ENCODE data around the gene SSX2IP.

Gene SSX2IP

DNA sequence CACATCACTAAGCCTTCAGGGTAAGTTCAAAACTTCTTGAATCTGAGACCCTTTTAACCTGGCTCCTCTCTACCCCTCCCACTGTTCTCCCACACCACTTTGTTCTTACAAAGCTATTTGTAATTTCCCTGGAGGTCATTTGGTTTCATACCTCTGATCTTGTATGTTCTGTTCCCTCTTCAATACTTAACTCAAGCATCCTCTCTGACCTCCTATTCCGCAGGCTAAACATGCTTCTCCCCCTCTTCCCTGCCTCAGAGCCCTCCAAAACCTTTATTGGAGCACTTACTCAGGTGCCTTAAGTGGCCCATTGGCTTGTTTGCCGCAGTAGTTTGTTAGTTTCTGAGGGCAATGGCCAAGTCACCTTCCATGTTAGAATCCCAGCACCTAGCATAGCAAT, 54.8 kb downstream of the SSX2IP start:
- no peak overlapping the region for H2BK120ac ChIP-seq (ENCODE audit: low read depth, low read length)
- H3K36me3 ChIP-seq (ENCODE audit: control insufficient read depth, insufficient read depth, low read length): no peaks in the 10 kb centered on the region
- no peak overlapping the region for H2BK5ac ChIP-seq (ENCODE audit: low read length)
- H3K79me1 ChIP-seq (ENCODE audit: low read length): no peaks in the 10 kb centered on the region
- no peaks in the 10 kb centered on the region for H3K79me2 ChIP-seq (ENCODE audit: control insufficient read depth, insufficient read depth, low read length)
- no peak overlapping the region for H4K5ac ChIP-seq (ENCODE audit: low read length)
- H3K27me3 ChIP-seq (ENCODE audit: insufficient read depth, low read length, poor library complexity): no peaks in the 10 kb centered on the region
- H3K56ac ChIP-seq (ENCODE audit: low read length): no peak overlapping the region
- no peak overlapping the region for H3K18ac ChIP-seq (ENCODE audit: low read length)
- H3K9ac ChIP-seq (ENCODE audit: low read length): no peak overlapping the region
- H2AK5ac ChIP-seq (ENCODE audit: low read length): no peak overlapping the region
- H3K4me1 ChIP-seq (ENCODE audit: control insufficient read depth, low read depth, low read length): no peaks in the 10 kb centered on the region
- H4K8ac ChIP-seq (ENCODE audit: low read depth, low read length): no peak overlapping the region
- no peak overlapping the region for H3K4ac ChIP-seq (ENCODE audit: low read depth, low read length)
- no peak overlapping the region for H3K4me3 ChIP-seq (ENCODE audit: low read length)
- H2BK15ac ChIP-seq (replicated peaks; ENCODE audit: low read depth): no peak overlapping the region
- H3K4me2 ChIP-seq (ENCODE audit: low read length): no peak overlapping the region
- no CpG with 5 or more reads among the region's 2 CpGs for WGBS (ENCODE audit: extremely low coverage, insufficient coverage, low lambda C conversion rate)
- no peak overlapping the region for H3K23ac ChIP-seq (ENCODE audit: low read length)
- H3K27ac ChIP-seq (ENCODE audit: low read depth, low read length): no peak overlapping the region
- DNase-seq: no peak

GRCh38 chr1:84634536-84635205, 55.6 kb downstream of the SSX2IP start:
- Histone ChIP-seq H3K9ac (ENCODE audit: low read length) (no peak overlapping the region), H2BK5ac (ENCODE audit: low read length) (no peak overlapping the region), H2AK5ac (ENCODE audit: low read length) (no peak overlapping the region), H3K56ac (ENCODE audit: low read length) (peak overlapping the region; percentile 2), H3K4me1 (ENCODE audit: control insufficient read depth, low read depth, low read length) (no peaks in the 10 kb centered on the region), H3K27me3 (ENCODE audit: insufficient read depth, low read length, poor library complexity) (no peaks in the 10 kb centered on the region), H3K4ac (ENCODE audit: low read depth, low read length) (no peak overlapping the region), H4K8ac (ENCODE audit: low read depth, low read length) (no peak overlapping the region), H3K79me2 (ENCODE audit: control insufficient read depth, insufficient read depth, low read length) (no peaks in the 10 kb centered on the region), H2BK120ac (ENCODE audit: low read depth, low read length) (no peak overlapping the region), H3K18ac (ENCODE audit: low read length) (no peak overlapping the region), H3K4me2 (ENCODE audit: low read length) (no peak overlapping the region), H3K23ac (ENCODE audit: low read length) (no peak overlapping the region), H4K5ac (ENCODE audit: low read length) (no peak overlapping the region), H3K79me1 (ENCODE audit: low read length) (no peaks in the 10 kb centered on the region), H3K4me3 (ENCODE audit: low read length) (no peak overlapping the region), H3K27ac (ENCODE audit: low read depth, low read length) (no peak overlapping the region), H2BK15ac (replicated peaks; ENCODE audit: low read depth) (no peak overlapping the region), H3K36me3 (ENCODE audit: control insufficient read depth, insufficient read depth, low read length) (no peaks in the 10 kb centered on the region)
- DNase-seq: peak; percentile 89
- no CpG with 5 or more reads among the region's 5 CpGs for WGBS (ENCODE audit: extremely low coverage, insufficient coverage, low lambda C conversion rate)

- Histone ChIP-seq H3K27ac (ENCODE audit: low read depth, low read length) (no peak overlapping the region), H3K36me3 (ENCODE audit: control insufficient read depth, insufficient read depth, low read length) (no peaks in the 10 kb centered on the region)
- DNase-seq: peak; percentile 37
These were observed 57.4 kb downstream of the SSX2IP start for GRCh38 chr1:84632673-84633434.

GRCh38 chr1:84632137-84632536, 58.1 kb downstream of the SSX2IP start:
- no peak overlapping the region for H4K5ac ChIP-seq (ENCODE audit: low read length)
- no peaks in the 10 kb centered on the region for H3K4me1 ChIP-seq (ENCODE audit: control insufficient read depth, low read depth, low read length)
- H3K36me3 ChIP-seq (ENCODE audit: control insufficient read depth, insufficient read depth, low read length): no peaks in the 10 kb centered on the region
- H2AK5ac ChIP-seq (ENCODE audit: low read length): no peak overlapping the region
- H2BK15ac ChIP-seq (replicated peaks; ENCODE audit: low read depth): no peak overlapping the region
- no peak overlapping the region for H2BK5ac ChIP-seq (ENCODE audit: low read length)
- no peak for DNase-seq
- H3K27ac ChIP-seq (ENCODE audit: low read depth, low read length): no peak overlapping the region
- no CpG with 5 or more reads among the region's 6 CpGs for WGBS (ENCODE audit: extremely low coverage, insufficient coverage, low lambda C conversion rate)
- H4K8ac ChIP-seq (ENCODE audit: low read depth, low read length): no peak overlapping the region
- H2BK120ac ChIP-seq (ENCODE audit: low read depth, low read length): no peak overlapping the region
- no peak overlapping the region for H3K4me2 ChIP-seq (ENCODE audit: low read length)
- no peaks in the 10 kb centered on the region for H3K79me1 ChIP-seq (ENCODE audit: low read length)
- no peaks in the 10 kb centered on the region for H3K27me3 ChIP-seq (ENCODE audit: insufficient read depth, low read length, poor library complexity)
- H3K4me3 ChIP-seq (ENCODE audit: low read length): no peak overlapping the region
- H3K9ac ChIP-seq (ENCODE audit: low read length): no peak overlapping the region
- no peak overlapping the region for H3K4ac ChIP-seq (ENCODE audit: low read depth, low read length)
- H3K79me2 ChIP-seq (ENCODE audit: control insufficient read depth, insufficient read depth, low read length): no peaks in the 10 kb centered on the region
- no peak overlapping the region for H3K23ac ChIP-seq (ENCODE audit: low read length)
- H3K56ac ChIP-seq (ENCODE audit: low read length): no peak overlapping the region
- H3K18ac ChIP-seq (ENCODE audit: low read length): no peak overlapping the region

More at GRCh38 chr1:84632673-84633434, 57.4 kb downstream of the SSX2IP start:
- no peak overlapping the region for H3K18ac ChIP-seq (ENCODE audit: low read length)
- H4K5ac ChIP-seq (ENCODE audit: low read length): no peak overlapping the region
- H3K9ac ChIP-seq (ENCODE audit: low read length): no peak overlapping the region
- no peak overlapping the region for H2BK15ac ChIP-seq (replicated peaks; ENCODE audit: low read depth)
- no peaks in the 10 kb centered on the region for H3K4me1 ChIP-seq (ENCODE audit: control insufficient read depth, low read depth, low read length)
- no peak overlapping the region for H3K23ac ChIP-seq (ENCODE audit: low read length)
- H3K79me1 ChIP-seq (ENCODE audit: low read length): no peaks in the 10 kb centered on the region
- no peak overlapping the region for H2BK5ac ChIP-seq (ENCODE audit: low read length)
- H3K27me3 ChIP-seq (ENCODE audit: insufficient read depth, low read length, poor library complexity): no peaks in the 10 kb centered on the region
- no peak overlapping the region for H2BK120ac ChIP-seq (ENCODE audit: low read depth, low read length)
- WGBS (ENCODE audit: extremely low coverage, insufficient coverage, low lambda C conversion rate): no CpG with 5 or more reads among the region's 2 CpGs
- no peak overlapping the region for H3K4me3 ChIP-seq (ENCODE audit: low read length)
- H3K4ac ChIP-seq (ENCODE audit: low read depth, low read length): no peak overlapping the region
- no peak overlapping the region for H3K56ac ChIP-seq (ENCODE audit: low read length)
- no peak overlapping the region for H2AK5ac ChIP-seq (ENCODE audit: low read length)
- H3K79me2 ChIP-seq (ENCODE audit: control insufficient read depth, insufficient read depth, low read length): no peaks in the 10 kb centered on the region
- no peak overlapping the region for H3K4me2 ChIP-seq (ENCODE audit: low read length)
- H4K8ac ChIP-seq (ENCODE audit: low read depth, low read length): no peak overlapping the region

- Histone ChIP-seq H3K4me1 (ENCODE audit: control insufficient read depth, low read depth, low read length) (no peaks in the 10 kb centered on the region), H3K27me3 (ENCODE audit: insufficient read depth, low read length, poor library complexity) (no peaks in the 10 kb centered on the region), H3K79me2 (ENCODE audit: control insufficient read depth, insufficient read depth, low read length) (no peaks in the 10 kb centered on the region), H3K9ac (ENCODE audit: low read length) (no peak overlapping the region), H3K4me3 (ENCODE audit: low read length) (no peak overlapping the region), H3K27ac (ENCODE audit: low read depth, low read length) (no peak overlapping the region), H2AK5ac (ENCODE audit: low read length) (no peak overlapping the region), H3K23ac (ENCODE audit: low read length) (no peak overlapping the region), H2BK120ac (ENCODE audit: low read depth, low read length) (no peak overlapping the region), H3K79me1 (ENCODE audit: low read length) (no peaks in the 10 kb centered on the region), H3K18ac (ENCODE audit: low read length) (no peak overlapping the region), H3K4ac (ENCODE audit: low read depth, low read length) (no peak overlapping the region), H3K56ac (ENCODE audit: low read length) (no peak overlapping the region), H3K4me2 (ENCODE audit: low read length) (no peak overlapping the region), H2BK5ac (ENCODE audit: low read length) (no peak overlapping the region), H4K5ac (ENCODE audit: low read length) (no peak overlapping the region), H4K8ac (ENCODE audit: low read depth, low read length) (no peak overlapping the region), H2BK15ac (replicated peaks; ENCODE audit: low read depth) (no peak overlapping the region), H3K36me3 (ENCODE audit: control insufficient read depth, insufficient read depth, low read length) (no peaks in the 10 kb centered on the region)
- DNase-seq: no peak
- WGBS (ENCODE audit: extremely low coverage, insufficient coverage, low lambda C conversion rate): no CpG with 5 or more reads among the region's 5 CpGs
These were observed 65.4 kb downstream of the SSX2IP start for GRCh38 chr1:84624876-84625275.
